Neural progenitor cell (in vitro differentiated cells): ENCODE data around the gene EXOSC10.

Experiments used
- EZH2 ChIP-seq: fragments of 200-600 bp; sonication (generic); IDR thresholded peaks from 2 replicates; pipeline ENCODE4 v1.6.1; 2017; ENCODE audit warnings: antibody characterized with exemption, mild to moderate bottlenecking, moderate library complexity
- EZH2phosphoT487 ChIP-seq: fragments of 200-600 bp; sonication (generic); IDR thresholded peaks from 2 replicates; pipeline ENCODE4 v1.6.1; 2017; ENCODE audit warnings: antibody characterized with exemption
- TF ChIP-seq, protein P1 (sequence below): fragments of 200-600 bp; sonication (generic); IDR thresholded peaks from 2 replicates; pipeline ENCODE4 v1.5.1; 2017; ENCODE audit warnings: antibody characterized with exemption, mild to moderate bottlenecking

GRCh38 chr1:11024874-11025203 lies 74.8 kb downstream of the EXOSC10 start:
- TF ChIP-seq, protein P1, sequence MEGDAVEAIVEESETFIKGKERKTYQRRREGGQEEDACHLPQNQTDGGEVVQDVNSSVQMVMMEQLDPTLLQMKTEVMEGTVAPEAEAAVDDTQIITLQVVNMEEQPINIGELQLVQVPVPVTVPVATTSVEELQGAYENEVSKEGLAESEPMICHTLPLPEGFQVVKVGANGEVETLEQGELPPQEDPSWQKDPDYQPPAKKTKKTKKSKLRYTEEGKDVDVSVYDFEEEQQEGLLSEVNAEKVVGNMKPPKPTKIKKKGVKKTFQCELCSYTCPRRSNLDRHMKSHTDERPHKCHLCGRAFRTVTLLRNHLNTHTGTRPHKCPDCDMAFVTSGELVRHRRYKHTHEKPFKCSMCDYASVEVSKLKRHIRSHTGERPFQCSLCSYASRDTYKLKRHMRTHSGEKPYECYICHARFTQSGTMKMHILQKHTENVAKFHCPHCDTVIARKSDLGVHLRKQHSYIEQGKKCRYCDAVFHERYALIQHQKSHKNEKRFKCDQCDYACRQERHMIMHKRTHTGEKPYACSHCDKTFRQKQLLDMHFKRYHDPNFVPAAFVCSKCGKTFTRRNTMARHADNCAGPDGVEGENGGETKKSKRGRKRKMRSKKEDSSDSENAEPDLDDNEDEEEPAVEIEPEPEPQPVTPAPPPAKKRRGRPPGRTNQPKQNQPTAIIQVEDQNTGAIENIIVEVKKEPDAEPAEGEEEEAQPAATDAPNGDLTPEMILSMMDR: no peak
- TF ChIP-seq EZH2: no peak
- no peak for TF ChIP-seq EZH2phosphoT487
